HG03565 (cell line): ENCODE measurements around the gene SLC8A1.

Experiments
- ATAC-seq: cut with Tn5 transposase; IDR thresholded peaks from one replicate; pipeline ENCODE4 v1.9.1; 2021; ENCODE audit warnings: mild to moderate bottlenecking, moderate library complexity; ENCODE audit not compliant: unreplicated experiment

The SLC8A1 gene

GRCh38 chr2:40248294-40248693 lies 203.6 kb downstream of the SLC8A1 start:
- ATAC-seq = no peak

- peak; percentile 74 for ATAC-seq
Measured at GRCh38 chr2:40244675-40245074, 207.2 kb downstream of the SLC8A1 start.

GRCh38 chr2:40244251-40244650 lies 207.6 kb downstream of the SLC8A1 start:
- no peak for ATAC-seq

GRCh38 chr2:40243581-40244187 lies 208.2 kb downstream of the SLC8A1 start:
- no peak for ATAC-seq

GRCh38 chr2:40242315-40242714 lies 209.6 kb downstream of the SLC8A1 start:
- ATAC-seq = no peak

GRCh38 chr2:40240070-40240469 lies 211.8 kb downstream of the SLC8A1 start:
- ATAC-seq = no peak

GRCh38 chr2:40230707-40231432 lies 221.0 kb downstream of the SLC8A1 start:
- ATAC-seq = no peak

GRCh38 chr2:40230186-40230585 lies 221.7 kb downstream of the SLC8A1 start:
- ATAC-seq = no peak

GRCh38 chr2:40228310-40228709 lies 223.6 kb downstream of the SLC8A1 start:
- ATAC-seq = no peak

- no peak for ATAC-seq
Measured at GRCh38 chr2:40227210-40227609, 224.7 kb downstream of the SLC8A1 start.

- no peak for ATAC-seq
Measured at GRCh38 chr2:40226637-40227036, 225.3 kb downstream of the SLC8A1 start.

GRCh38 chr2:40225670-40226210 lies 226.2 kb downstream of the SLC8A1 start:
- ATAC-seq = no peak

GRCh38 chr2:40224318-40224717 lies 227.6 kb downstream of the SLC8A1 start:
- no peak for ATAC-seq

GRCh38 chr2:40220177-40220925 lies 231.5 kb downstream of the SLC8A1 start:
- ATAC-seq = no peak

- ATAC-seq = no peak
Measured at GRCh38 chr2:40219141-40219540, 232.7 kb downstream of the SLC8A1 start.

- ATAC-seq = no peak
Measured at GRCh38 chr2:40218679-40219078, 233.2 kb downstream of the SLC8A1 start.

GRCh38 chr2:40213619-40214018 lies 238.3 kb downstream of the SLC8A1 start:
- ATAC-seq = no peak

- no peak for ATAC-seq
Measured at GRCh38 chr2:40213071-40213470, 238.8 kb downstream of the SLC8A1 start.

GRCh38 chr2:40210968-40211353 lies 240.9 kb downstream of the SLC8A1 start:
- no peak for ATAC-seq

- ATAC-seq = no peak
Measured at GRCh38 chr2:40210344-40210967, 241.4 kb downstream of the SLC8A1 start.

- no peak for ATAC-seq
Measured at GRCh38 chr2:40209761-40210160, 242.1 kb downstream of the SLC8A1 start.
